Right hindlimb (tissue), 1 donor: ENCODE results near the gene UQCC5.

ENCODE experiments used
- DNase-seq: peaks from one replicate; pipeline ENCODE4 v3.0.0-alpha.2; 2018

The UQCC5 gene

DNA sequence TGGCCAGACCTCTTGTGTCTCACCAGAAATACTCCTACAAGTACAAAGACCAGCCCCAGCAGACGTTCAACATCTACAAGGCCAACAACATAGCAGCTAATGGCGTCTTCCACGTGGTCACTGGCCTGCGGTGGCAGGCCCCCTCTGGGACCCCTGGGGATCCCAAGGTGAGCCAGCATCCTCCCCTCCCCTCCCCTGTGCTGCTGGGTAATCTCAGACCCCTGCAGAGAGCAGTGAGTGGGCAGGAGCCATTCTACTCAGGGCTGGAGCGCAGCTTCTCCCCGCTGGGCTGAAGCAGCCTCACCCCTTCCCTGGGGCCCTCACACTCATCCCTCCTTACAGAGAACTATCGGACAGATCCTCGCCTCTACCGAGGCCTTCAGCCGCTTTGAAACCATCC is 31.4 kb upstream of the UQCC5 start:
- DNase-seq, result no peak

DNA sequence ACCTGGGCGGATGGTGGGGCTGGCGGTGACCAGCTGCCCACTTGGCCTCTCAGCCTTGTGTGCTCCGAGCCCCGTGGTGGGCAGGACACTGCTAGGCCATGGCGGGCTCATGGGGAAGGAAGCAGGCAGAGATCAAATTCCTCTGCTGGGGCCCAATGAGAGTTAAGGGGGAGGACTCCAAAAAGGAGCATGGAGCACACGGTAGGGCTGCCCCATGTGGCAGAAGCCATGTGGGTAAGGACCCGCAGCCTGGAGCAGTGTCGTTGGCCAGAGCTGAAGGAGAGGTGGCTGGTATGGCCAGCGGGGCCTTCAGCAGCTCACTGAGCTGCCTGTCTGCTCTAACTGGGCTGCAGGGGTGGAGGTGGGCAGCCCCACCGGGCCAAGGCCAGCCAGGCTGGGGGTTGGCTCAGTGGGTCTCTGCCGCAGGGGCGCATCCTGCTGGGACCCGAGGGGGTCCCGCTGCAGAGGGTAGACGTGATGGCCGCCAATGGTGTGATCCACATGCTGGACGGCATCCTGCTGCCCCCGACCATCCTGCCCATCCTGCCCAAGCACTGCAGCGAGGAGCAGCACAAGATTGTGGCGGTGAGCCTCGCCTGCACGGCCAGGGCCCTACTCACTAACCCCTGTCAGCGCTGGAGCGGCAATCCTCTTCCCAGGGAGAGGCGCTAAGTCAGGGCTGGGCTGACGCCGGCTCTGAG is 30.0 kb upstream of the UQCC5 start:
- DNase-seq, result no peak

DNA sequence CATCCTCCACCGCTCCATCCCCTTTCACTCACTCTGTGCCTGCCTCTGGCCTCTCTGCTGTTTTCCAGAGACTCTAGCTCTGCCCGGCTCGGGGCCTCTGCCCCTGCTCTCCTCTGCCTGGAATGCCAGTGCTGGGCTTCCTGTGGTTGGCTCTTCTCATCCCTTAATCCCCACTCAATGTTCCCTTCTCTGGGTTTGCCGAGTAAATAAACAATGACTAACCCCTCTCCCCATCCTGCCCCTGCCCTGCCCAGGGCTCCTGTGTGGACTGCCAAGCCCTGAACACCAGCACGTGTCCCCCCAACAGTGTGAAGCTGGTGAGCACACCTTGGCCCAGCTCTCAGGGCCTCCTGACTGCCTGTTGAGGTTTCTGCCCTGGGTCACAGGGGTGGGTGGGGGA is 29.0 kb upstream of the UQCC5 start:
- no peak for DNase-seq

DNA sequence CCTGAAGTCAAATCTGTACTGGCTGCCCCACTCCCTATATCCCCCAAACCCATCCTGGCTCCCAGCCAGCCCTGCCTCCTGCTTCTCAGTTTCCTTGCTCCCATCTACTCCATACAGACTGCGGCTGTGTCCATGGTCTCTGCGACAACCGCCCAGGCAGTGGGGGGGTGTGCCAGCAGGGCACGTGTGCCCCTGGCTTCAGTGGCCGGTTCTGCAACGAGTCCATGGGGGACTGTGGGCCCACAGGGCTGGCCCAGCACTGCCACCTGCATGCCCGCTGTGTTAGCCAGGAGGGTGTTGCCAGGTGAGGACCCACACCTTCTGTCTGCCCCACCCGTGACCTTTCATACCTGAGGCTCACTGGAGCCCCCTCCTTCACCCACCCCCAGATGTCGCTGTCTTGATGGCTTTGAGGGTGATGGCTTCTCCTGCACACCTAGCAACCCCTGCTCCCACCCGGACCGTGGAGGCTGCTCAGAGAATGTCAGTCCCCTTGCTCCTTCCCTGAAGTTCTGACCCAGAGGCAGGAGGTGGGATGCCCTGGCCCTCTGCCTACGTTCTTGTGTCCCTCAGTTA is 26.6 kb upstream of the UQCC5 start:
- no peak for DNase-seq

DNA sequence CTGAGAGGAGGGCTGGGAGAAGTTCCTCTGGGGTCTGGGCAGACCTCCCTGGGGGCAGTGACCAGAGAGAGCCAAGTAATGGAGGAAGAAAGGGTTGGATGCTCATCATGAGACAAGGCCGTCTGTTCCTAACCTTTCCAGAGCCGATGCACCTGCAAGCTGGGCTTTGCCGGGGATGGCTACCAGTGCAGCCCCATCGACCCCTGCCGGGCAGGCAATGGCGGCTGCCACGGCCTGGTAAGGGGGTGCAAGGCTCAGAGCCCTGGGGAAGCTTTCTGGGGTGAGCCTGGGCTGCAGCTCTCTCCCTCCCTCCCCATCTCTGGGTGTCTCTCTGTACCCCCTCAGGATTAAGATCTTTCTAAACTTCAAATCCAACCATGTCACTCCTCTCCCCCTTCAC is 24.9 kb upstream of the UQCC5 start:
- no peak for DNase-seq

DNA sequence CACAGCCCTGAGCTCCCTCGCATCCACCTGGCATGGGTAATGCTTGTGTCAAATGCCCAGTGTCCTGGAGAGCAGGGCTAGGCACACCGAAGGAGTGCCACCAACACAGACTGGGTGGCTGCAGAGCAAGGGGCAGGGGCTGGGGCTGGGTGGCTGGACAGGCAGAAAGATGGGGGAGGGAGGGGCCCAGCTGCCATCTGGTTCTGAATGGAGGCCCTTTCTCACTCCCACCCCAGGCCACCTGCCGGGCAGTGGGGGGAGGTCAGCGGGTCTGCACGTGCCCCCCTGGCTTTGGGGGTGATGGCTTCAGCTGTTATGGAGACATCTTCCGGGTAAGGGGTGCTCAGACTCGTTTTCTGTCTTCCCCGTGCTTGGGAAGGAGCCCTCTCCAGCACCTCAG is 24.3 kb upstream of the UQCC5 start:
- no peak for DNase-seq

DNA sequence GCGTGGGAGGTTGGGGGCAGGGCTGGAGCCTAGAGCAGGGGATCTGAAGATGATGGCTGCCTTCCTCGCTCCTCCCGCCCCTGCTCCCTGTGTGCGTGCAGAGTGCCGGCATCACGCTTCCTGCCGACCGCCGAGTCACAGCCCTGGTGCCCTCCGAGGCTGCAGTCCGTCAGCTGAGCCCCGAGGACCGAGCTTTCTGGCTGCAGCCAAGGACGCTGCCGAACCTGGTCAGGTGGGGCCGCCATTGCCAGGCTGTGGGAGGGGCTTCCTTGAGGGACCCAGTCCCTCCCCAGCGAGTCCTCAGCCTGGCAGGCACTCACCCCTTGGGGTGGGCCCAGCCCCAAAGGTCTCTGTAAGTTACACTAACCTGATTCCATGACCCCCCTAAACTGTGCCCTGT is 23.7 kb upstream of the UQCC5 start:
- DNase-seq, result no peak

DNA sequence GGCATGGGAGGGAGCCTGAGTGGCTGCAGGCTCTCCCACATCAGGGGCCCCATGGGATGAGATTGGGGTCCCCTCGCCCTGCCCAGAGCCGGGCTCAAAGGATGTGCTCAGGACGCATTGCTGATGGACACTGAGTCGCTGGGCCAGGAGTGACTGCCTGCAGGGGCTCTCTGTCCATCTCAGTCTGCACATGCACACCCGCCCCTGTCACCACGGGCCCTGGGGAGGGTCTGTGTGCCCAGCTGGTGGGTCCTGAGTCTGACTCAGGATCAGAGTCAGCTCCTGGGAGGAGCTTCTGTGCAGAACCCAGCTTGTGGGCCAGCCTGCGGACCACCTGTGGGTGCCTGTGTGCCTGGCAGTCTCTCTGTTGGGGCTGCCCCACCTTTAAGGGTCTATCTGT is 23.1 kb upstream of the UQCC5 start:
- DNase-seq, result no peak

DNA sequence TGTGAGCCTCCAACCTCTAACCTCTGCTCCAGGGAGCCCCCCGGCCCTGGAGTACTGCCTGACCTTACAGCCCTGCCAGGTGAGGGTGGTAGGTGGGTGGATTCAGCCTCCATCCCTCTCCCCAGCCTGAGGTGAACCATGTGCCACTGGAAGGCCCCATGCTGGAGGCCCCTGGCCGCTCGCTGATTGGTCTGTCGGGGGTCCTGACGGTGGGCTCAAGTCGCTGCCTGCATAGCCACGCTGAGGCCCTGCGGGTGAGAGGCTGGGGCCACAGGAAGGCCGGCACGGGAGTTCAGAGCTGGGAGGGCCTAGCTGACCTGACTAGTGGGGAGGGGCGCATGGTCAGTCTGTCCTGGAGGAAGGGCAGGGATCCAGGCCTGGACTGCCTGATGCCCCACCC is 21.8 kb upstream of the UQCC5 start:
- no peak for DNase-seq

DNA sequence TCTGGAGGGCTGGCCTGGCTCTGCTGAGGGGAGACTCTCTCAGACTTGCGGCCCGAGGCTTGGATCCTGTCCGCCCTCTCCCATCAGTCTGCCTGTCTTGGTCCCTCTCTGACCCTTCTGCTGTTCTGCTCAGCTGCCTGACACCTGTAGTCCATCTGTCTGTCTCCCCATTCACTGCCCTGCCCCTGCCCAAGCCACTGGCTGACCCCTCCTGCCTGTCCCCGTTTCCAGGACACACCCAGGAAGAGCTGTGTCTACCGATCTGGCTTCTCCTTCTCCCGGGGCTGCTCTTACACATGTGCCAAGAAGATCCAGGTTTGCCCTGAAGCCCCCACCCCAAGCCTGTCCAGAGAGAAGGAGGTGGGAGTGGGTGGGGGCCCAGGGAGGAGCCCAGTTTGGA is 21.2 kb upstream of the UQCC5 start:
- no peak for DNase-seq

DNA sequence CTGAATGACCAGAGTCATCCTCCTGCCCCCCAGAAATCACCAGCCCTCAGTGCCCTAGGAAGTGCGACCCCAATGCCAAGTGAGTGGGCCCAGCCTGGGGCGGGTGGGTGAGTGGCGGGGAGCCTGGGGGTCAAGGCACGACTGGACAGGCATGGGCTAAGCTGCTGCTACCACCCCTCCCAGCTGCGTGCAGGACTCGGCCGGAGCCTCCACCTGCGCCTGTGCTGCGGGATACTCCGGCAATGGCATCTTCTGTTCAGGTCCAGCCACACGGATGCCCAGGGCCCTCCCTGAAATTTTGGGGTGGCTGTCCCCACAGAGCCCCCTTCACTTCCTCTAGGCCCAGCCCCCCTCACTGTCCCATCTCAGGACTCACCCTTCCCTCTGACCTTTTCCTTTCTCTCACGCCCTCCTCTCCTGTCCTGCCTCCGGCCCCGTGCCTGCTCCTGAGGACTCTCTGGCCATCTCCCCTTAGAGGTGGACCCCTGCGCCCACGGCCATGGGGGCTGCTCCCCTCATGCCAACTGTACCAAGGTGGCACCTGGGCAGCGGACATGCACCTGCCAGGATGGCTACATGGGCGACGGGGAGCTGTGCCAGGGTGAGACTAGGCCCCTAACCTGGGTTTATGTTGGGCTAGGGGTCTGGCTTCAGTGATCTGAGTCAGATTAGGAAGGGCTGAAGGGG is 19.8 kb upstream of the UQCC5 start:
- no peak for DNase-seq

DNA sequence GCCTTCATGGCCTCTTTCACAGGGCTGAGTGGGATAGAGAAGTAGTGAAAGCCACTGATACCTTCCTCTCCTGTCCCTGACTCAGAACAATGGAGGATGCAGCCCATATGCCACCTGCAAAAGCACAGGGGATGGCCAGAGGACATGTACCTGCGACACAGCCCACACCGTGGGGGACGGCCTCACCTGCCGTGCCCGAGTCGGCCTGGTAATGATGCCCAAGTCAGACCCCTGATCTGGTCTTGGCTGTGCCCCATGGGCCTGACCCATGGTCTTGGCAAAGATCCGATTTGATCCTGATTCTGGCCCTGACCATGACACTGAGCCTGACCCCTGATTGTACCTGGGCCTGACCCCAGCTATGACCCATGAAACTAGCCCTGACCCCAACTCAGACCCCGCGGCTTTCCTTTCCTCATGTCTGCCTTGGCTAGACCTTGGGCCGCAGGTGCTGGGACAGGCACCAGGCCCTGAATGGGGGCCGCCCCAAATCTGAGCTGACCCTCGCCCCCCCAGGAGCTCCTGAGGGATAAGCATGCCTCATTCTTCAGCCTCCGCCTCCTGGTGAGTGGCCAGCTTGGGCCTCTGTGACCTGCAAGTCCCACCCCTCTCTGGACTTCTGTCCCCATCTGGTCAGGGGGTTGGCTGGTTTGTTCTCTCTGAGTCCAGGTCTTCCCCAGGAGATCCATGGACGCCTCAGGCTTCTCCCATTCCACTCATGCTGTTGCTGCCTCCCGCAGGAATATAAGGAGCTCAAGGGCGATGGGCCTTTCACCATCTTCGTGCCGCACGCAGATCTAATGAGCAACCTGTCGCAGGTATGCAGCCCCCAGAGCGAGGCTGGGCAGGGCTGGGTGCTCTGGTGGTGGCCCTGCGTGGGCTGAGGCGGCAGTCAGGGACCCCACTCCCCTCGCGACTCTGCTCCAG is 18.3 kb upstream of the UQCC5 start:
- DNase-seq, result no peak

DNA sequence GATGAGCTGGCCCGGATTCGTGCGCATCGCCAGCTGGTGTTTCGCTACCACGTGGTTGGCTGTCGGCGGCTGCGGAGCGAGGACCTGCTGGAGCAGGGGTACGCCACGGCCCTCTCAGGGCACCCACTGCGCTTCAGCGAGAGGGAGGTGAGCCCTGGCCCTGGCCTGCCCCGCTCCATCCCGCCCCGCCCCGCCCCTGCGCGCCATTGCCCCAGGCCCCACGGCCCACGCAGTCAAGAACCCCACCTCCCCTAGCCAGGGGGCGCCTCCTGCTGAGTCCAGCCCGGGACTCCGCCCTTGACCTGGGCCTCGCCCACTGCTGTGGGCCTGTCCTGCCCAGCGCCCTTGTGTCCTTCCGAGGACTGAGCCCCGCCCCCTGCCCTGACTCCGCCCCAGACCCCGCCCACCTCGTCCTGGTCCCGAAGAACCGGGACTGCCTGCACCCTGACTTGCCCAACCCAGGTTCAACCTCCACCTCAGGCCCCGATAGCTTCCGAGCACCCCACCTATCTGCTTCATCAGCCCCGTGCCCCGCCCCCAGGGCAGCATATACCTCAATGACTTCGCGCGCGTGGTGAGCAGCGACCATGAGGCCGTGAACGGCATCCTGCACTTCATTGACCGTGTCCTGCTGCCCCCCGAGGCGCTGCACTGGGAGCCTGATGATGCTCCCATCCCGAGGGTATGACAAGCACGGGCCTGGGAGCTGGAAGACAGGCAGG is 17.5 kb upstream of the UQCC5 start:
- DNase-seq, result no peak

DNA sequence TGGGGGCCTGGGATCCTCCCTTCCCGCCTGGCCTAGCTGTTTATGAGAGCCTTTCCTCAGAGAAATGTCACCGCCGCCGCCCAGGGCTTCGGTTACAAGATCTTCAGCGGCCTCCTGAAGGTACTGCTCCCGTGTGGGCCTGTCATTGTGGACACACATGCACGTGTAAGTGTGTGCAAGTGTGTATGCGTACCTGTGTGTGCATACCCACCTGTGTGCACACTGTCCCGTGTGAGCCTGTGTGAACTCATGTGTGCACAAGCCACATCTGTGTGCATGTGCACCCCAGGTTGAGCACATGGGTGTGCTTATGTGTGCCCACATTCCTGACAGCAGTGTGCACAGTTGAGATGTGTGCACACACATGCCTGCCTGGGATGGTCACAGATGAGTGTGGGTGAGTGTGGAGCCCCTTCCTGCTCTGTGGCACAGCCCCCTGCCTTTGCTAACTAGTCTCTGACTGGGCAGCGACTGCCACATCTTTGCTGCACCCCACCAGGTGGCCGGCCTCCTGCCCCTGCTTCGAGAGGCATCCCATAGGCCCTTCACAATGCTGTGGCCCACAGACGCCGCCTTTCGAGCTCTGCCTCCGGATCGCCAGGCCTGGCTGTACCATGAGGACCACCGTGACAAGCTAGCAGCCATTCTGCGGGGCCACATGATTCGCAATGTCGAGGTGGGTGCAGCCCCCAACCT is 16.8 kb upstream of the UQCC5 start:
- no peak for DNase-seq

DNA sequence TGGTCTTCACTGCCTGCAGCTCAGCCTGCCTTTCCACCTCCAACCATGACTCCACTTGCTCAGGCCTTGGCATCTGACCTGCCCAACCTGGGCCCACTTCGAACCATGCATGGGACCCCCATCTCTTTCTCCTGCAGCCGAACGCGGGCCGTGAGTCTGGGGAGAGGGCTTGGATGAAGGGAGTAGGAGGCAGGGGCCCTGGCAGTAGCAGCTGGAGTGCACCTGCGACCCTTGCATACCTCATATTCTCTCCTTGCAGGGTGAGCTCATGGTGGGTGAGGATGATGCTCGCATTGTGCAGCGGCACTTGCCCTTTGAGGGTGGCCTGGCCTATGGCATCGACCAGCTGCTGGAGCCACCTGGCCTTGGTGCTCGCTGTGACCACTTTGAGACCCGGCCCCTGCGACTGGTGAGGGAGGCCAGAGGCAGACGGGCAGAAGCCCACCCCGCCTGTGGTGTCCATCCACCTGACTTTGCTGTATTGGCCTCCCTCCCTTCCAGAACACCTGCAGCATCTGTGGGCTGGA is 16.2 kb upstream of the UQCC5 start:
- no peak for DNase-seq

DNA sequence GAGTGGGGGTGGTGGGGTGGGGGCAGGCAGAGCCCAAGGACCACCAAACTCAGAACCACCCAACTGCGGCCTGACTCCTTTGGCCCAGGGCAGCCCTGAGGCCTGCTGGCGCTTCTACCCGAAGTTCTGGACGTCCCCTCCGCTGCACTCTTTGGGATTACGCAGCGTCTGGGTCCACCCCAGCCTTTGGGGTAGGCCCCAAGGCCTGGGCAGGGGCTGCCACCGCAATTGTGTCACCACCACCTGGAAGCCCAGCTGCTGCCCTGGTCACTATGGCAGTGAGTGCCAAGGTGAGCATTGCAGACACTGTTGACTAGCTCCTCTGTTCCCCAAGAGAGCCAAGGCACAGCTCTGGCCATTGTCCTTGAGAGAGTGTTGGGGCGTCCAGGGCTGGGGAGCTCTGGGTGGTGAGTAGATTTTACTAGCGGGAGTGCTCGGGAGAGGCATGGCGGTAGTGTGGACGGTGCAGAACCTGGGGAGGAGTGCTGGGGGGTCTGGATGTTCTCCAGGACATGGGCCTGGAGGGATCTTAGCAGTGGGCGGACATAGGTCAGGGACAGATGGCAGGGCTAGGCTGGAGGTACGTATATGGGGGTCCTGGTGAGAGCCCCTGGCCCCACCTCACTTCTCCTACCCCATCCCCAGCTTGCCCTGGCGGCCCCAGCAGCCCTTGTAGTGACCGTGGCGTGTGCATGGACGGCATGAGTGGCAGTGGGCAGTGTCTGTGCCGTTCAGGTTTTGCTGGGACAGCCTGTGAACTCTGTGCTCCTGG is 15.5 kb upstream of the UQCC5 start:
- DNase-seq, result no peak

DNA sequence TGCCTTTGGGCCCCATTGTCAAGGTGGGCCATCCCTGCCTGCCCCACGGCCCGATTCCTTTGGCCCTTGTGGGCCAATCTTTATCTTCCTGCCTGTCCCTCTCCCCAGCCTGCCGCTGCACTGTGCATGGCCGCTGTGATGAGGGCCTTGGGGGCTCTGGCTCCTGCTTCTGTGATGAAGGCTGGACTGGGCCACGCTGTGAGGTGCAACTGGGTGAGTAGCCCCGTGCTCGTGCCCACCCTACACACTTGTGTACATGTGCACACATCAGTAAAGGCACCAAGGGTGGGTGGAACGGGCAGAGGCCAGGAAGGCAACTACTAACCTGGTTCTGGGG is 14.9 kb upstream of the UQCC5 start:
- DNase-seq, result peak; percentile 16

DNA sequence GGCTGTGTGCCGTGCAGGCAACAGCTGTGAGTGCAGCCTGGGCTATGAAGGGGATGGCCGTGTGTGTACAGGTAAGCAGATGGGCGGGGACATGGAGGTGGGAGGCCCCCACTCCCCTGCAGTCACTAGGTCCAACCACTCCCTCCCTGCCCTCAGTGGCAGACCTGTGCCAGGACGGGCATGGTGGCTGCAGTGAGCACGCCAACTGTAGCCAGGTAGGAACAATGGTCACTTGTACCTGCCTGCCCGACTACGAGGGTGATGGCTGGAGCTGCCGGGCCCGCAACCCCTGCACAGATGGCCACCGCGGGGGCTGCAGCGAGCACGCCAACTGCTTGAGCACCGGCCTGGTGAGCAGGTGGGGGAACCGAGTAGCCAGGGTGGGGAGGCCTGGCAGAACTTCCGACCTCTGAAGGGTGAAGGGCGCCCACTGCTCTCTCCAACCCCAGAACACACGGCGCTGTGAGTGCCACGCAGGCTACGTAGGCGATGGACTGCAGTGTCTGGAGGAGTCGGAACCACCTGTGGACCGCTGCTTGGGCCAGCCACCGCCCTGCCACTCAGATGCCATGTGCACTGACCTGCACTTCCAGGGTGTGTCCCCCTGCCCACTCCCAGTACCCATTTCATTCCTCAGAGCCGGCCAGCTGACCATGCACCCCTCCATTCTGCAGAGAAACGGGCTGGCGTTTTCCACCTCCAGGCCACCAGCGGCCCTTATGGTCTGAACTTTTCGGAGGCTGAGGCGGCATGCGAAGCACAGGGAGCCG is 14.3 kb upstream of the UQCC5 start:
- peak; percentile 18 for DNase-seq

DNA sequence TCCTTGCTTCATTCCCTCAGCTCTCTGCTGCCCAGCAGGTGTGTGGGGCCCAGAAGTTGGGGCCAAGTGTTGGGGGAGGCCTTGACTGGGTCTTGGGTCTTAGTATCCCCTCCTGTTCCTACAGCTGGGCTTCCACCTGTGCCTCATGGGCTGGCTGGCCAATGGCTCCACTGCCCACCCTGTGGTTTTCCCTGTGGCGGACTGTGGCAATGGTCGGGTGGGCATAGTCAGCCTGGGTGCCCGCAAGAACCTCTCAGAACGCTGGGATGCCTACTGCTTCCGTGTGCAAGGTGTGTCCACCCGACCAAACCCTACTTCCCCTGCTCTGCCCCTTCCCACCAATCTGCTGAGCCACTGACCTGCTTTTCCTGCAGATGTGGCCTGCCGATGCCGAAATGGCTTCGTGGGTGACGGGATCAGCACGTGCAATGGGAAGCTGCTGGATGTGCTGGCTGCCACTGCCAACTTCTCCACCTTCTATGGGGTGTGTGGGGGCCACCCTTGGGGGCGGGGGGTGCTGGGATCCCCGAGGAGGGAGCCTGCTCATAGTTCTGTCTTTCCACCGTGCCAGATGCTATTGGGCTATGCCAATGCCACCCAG is 13.7 kb upstream of the UQCC5 start:
- DNase-seq, result peak; percentile 15
